ENCODE data around the gene TMEM258. TPM values are rescaled to one million over a fixed set of nuclear protein-coding genes. Genes with fewer than 3 reads are reported as not detected.

TMEM258 gene
- polyA plus RNA-seq, 1 of the 3 experiments (the other 2 are of a cell fraction): 454 TPM

GRCh38 chr11:61829806-61830205 lies 37.4 kb upstream of the TMEM258 start:
- no peak for TF ChIP-seq RFX5 (IDR thresholded peaks at IDR 0.05; ENCODE audit: low read length)
- TF ChIP-seq, protein P1, sequence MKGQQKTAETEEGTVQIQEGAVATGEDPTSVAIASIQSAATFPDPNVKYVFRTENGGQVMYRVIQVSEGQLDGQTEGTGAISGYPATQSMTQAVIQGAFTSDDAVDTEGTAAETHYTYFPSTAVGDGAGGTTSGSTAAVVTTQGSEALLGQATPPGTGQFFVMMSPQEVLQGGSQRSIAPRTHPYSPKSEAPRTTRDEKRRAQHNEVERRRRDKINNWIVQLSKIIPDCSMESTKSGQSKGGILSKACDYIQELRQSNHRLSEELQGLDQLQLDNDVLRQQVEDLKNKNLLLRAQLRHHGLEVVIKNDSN (IDR thresholded peaks at IDR 0.05; ENCODE audit: borderline replicate concordance, low read depth): no peak
- TF ChIP-seq MXI1 (IDR thresholded peaks at IDR 0.05; ENCODE audit: low read depth, low read length): no peak
- no peak for TF ChIP-seq REST (IDR thresholded peaks at IDR 0.05; ENCODE audit: low read depth, low read length)
- TF ChIP-seq TAF1 (IDR thresholded peaks at IDR 0.05; ENCODE audit: borderline replicate concordance, low read depth, low read length): no peak
- TF ChIP-seq FOXM1 (IDR thresholded peaks at IDR 0.05; ENCODE audit: low read depth): no peak
- TF ChIP-seq, protein P2, sequence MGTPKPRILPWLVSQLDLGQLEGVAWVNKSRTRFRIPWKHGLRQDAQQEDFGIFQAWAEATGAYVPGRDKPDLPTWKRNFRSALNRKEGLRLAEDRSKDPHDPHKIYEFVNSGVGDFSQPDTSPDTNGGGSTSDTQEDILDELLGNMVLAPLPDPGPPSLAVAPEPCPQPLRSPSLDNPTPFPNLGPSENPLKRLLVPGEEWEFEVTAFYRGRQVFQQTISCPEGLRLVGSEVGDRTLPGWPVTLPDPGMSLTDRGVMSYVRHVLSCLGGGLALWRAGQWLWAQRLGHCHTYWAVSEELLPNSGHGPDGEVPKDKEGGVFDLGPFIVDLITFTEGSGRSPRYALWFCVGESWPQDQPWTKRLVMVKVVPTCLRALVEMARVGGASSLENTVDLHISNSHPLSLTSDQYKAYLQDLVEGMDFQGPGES (IDR thresholded peaks at IDR 0.05; ENCODE audit: low read depth, low read length): no peak
- TF ChIP-seq FOXJ3 (CRISPR knock-in tag; IDR thresholded peaks at IDR 0.05): no peak
- TF ChIP-seq CHD2 (IDR thresholded peaks at IDR 0.05; ENCODE audit: low read length, partially characterized antibody): no peak
- no peak for TF ChIP-seq USF2 (IDR thresholded peaks at IDR 0.05; ENCODE audit: borderline replicate concordance, low read depth, low read length)
- no peak for TF ChIP-seq RXRA (IDR thresholded peaks at IDR 0.05; ENCODE audit: borderline replicate concordance, low read depth)
- no peak for TF ChIP-seq TEAD4 (IDR thresholded peaks at IDR 0.05; ENCODE audit: borderline replicate concordance, insufficient read depth)
- no peak for TF ChIP-seq GABPA (IDR thresholded peaks at IDR 0.05; ENCODE audit: low read depth)
- TF ChIP-seq SMC3 (IDR thresholded peaks at IDR 0.05; ENCODE audit: low read depth, low read length): no peak
- TF ChIP-seq MAX (IDR thresholded peaks at IDR 0.05; ENCODE audit: low read depth): no peak
- H3K9ac ChIP-seq: no peak overlapping the region
- no peak overlapping the region for H2AFZ ChIP-seq (ENCODE audit: low read depth)
- ChIA-PET CTCF (interaction anchor here (0.8 to 4.5 kb wide), 11 partner anchors 9 to 278 kb away, joined by 3 to 63 read pairs (median 5); partner anchors contain the start of gene FADS1), POLR2A (interaction anchor here (5.3 kb wide), 1 partner anchor 14 kb away, joined by 84 read pairs; the partner anchor contains the start of gene FADS1)
- no peaks in the 10 kb centered on the region for H3F3A ChIP-seq (replicated peaks; ENCODE audit: insufficient read depth)
- H3K36me3 ChIP-seq (replicated peaks in 1 of 2; ENCODE audit: control insufficient read depth in 1 of 2, insufficient read depth in 2 of 2, low read length in 1 of 2): peaks cover 0 to 7% of the 10 kb centered on the region in 2 experiments
- peak overlapping the region; percentile 91 for H3K4me2 ChIP-seq
- H3K27me3 ChIP-seq (ENCODE audit: insufficient read depth): no peaks in the 10 kb centered on the region
- peaks cover 24 to 66% of the 10 kb centered on the region in 2 experiments; a peak in 3 of 4 replicates for H3K4me1 ChIP-seq (ENCODE audit: control insufficient read depth in 1 of 2, insufficient read depth in 2 of 2, low read depth in 1 of 2, low read length in 1 of 2)
- peaks cover 44% of the 10 kb centered on the region for H3K79me2 ChIP-seq (ENCODE audit: insufficient read depth)
- peak overlapping the region; percentile 70 to 96 for H3K4me3 ChIP-seq (ENCODE audit: low read depth in 2 of 2, low read length in 1 of 2)
- H3K9me3 ChIP-seq: no peaks in the 10 kb centered on the region
- no peak for DNase-seq
- no peaks in the 10 kb centered on the region for H3K9me2 ChIP-seq
- H4K20me1 ChIP-seq (ENCODE audit: insufficient read depth): no peaks in the 10 kb centered on the region; the same call in 1 of the 2 replicates
- H3K27ac ChIP-seq (ENCODE audit: low read depth in 2 of 2, low read length in 1 of 2): peak overlapping the region in 1 of 2 experiments; percentile 99; a peak in 2 of 4 replicates
- 82% methylated on average over 4 of the region's 4 CpGs for WGBS (ENCODE audit: low lambda C conversion rate)

Data from SK-N-SH (cell line).